ENCODE results near the gene COPS6.

- TF ChIP-seq, protein P1, sequence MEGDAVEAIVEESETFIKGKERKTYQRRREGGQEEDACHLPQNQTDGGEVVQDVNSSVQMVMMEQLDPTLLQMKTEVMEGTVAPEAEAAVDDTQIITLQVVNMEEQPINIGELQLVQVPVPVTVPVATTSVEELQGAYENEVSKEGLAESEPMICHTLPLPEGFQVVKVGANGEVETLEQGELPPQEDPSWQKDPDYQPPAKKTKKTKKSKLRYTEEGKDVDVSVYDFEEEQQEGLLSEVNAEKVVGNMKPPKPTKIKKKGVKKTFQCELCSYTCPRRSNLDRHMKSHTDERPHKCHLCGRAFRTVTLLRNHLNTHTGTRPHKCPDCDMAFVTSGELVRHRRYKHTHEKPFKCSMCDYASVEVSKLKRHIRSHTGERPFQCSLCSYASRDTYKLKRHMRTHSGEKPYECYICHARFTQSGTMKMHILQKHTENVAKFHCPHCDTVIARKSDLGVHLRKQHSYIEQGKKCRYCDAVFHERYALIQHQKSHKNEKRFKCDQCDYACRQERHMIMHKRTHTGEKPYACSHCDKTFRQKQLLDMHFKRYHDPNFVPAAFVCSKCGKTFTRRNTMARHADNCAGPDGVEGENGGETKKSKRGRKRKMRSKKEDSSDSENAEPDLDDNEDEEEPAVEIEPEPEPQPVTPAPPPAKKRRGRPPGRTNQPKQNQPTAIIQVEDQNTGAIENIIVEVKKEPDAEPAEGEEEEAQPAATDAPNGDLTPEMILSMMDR (tag by site-specific recombination; IDR thresholded peaks at IDR 0.05): no peak
- TF ChIP-seq TCF7L2 (IDR thresholded peaks at IDR 0.05; ENCODE audit: borderline replicate concordance, low read depth, low read length) (no peak), ZNF19 (tag by site-specific recombination; IDR thresholded peaks at IDR 0.05; ENCODE audit: low read depth) (no peak), ZNF704 (tag by site-specific recombination; IDR thresholded peaks at IDR 0.05) (no peak)
Observed at GRCh38 chr7:100115026-100115425, 26.3 kb downstream of the COPS6 start.

All from HEK293 (cell line).